Activated CD4-positive, alpha-beta T cell treated with anti-CD3 and anti-CD28 coated beads for 36 hours (primary cell): ENCODE results near the gene PAQR7. TPM values are rescaled to one million over a fixed set of nuclear protein-coding genes. Genes with fewer than 3 reads are reported as not detected.
"Not testable (repeated sequence)": the region's sequence is repeated elsewhere in the genome, so short reads cannot be mapped to it uniquely, and the experiment has no call there.

ENCODE experiments used
- ATAC-seq: fragments of 200-7000 bp; cut with Tn5 transposase; one replicate; pipeline ENCODE4 v1.10.0; 2021; ENCODE audit warnings: mild to moderate bottlenecking, moderate library complexity
- CTCF ChIA-PET: fragments of 350-600 bp; sonication (Branson Sonifier 250); formaldehyde crosslinking; loops from one replicate; lab custom pipeline; 2021; ENCODE audit warnings: antibody characterized with exemption; lab: Charles Lee
- POLR2A ChIA-PET: fragments of 350-600 bp; sonication (Branson Sonifier 250); formaldehyde crosslinking; loops from one replicate; lab custom pipeline; 2021; ENCODE audit warnings: antibody characterized with exemption, inconsistent platforms; lab: Charles Lee
- DNase-seq: peaks from one replicate; pipeline ENCODE4 v3.0.0-alpha.2; 2020
- H3K27ac Mint-ChIP-seq: one replicate; pipeline ENCODE4 v1.8.0; 2021; ENCODE audit warnings: mixed read lengths
- H3K27me3 Mint-ChIP-seq: one replicate; pipeline ENCODE4 v1.8.0; 2021; ENCODE audit warnings: mixed read lengths
- H3K36me3 Mint-ChIP-seq: one replicate; pipeline ENCODE4 v1.8.0; 2021; ENCODE audit warnings: low read depth, mixed read lengths
- H3K4me1 Mint-ChIP-seq: one replicate; pipeline ENCODE4 v1.8.0; 2021; ENCODE audit warnings: mixed read lengths
- H3K4me3 Mint-ChIP-seq: one replicate; pipeline ENCODE4 v1.8.0; 2021; ENCODE audit warnings: mild to moderate bottlenecking, moderate library complexity, mixed read lengths
- H3K9me3 Mint-ChIP-seq: one replicate; pipeline ENCODE4 v1.8.0; 2021; ENCODE audit warnings: low read depth, mixed read lengths
- intact Hi-C, 2 experiments: fragments of 100-400 bp; cut with DNase I in 1 of 2; cut with micrococcal nuclease in 1 of 2; formaldehyde crosslinking; loops; one replicate each; pipeline versions ENCODE4 v1.14.2 to v1.15.1; 2022 to 2024; cut with DNase I, micrococcal nuclease
- total RNA-seq, 2 experiments: library from RNA; stranded (reverse); gene quantifications; one replicate each; pipeline ENCODE4 v1.2.3, GENCODE V29; 2021

PAQR7 gene
- total RNA-seq, 2 experiments from 2014 or later: 3.9 to 4.4 TPM

DNA sequence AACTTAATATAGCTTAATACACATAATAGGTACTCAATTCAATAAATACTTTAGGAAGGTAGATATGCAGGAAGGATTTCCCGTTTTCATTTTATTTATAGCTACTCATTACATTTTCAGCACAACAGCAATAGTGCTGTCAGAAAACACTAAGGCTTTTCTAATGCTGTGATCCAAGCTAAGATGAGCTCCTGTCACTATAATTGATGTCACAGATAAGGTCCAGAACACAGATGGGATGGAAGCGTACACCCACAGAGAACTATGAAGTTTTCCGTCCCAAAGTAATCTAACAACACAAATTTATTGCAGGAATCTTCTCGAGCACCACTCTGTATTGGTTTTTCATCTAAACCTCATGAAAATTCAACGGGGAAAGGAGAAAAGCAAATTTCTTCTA lies 29.8 kb downstream of the PAQR7 start:
- intact Hi-C loops: no loop called here
- ChIA-PET POLR2A (no interaction called here), CTCF (interaction anchor here (0.9 to 2.4 kb wide), 3 partner anchors 14 to 152 kb away, joined by 3 to 7 read pairs (median 5); partner anchors contain the start of gene PAFAH2)

DNA sequence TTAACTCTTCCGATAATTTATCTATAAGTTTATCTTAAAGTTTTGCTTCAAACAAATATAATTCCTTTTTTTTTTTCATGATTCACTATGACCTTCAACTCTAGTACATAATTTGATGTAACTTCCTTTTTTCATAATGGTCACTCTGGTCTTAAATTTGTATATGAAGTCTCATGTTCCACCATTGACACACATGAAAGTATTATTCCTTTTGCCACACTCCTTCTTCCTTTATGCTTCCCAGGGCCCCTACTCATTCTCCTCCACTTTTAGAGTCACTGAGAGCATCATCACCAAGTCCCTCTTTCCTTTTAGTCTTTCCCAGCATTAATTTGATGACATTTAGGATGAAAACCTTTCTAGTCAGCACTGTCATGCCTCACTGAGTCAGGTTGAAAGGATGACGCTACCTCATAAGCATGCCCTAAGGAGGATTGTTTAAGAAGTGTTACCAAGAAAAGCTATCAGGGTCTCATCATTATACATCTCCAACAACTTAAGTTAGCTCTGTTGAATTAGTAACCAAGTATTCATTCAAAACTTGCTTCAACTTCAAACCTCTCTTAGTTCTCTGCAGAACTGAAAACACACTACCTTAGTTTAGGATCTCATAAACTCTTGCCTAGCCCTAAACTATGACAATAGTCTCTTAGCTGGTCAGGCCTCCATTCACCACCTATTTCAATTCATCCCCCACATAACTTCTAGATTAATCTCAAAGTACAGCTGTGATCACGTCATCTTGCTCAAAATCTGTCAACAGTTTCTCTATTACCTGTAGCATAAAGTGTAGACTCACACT lies 30.8 kb downstream of the PAQR7 start:
- no peak overlapping the region for H3K4me3 Mint-ChIP-seq
- H3K9me3 Mint-ChIP-seq: no peaks in the 10 kb centered on the region
- H3K27ac Mint-ChIP-seq: no peak overlapping the region
- peaks cover 4% of the 10 kb centered on the region for H3K36me3 Mint-ChIP-seq
- intact Hi-C loops: no loop called here
- H3K4me1 Mint-ChIP-seq: peaks cover 8% of the 10 kb centered on the region
- ChIA-PET POLR2A (no interaction called here), CTCF (interaction anchor here (0.7 to 2.4 kb wide), 6 partner anchors 13 to 1620 kb away, joined by 3 to 7 read pairs (median 3); partner anchors contain the start of gene PAFAH2)
- DNase-seq (no peak), ATAC-seq (no peak)
- H3K27me3 Mint-ChIP-seq: no peaks in the 10 kb centered on the region

More for the DNA sequence above, 29.8 kb downstream of the PAQR7 start:
- H3K9me3 Mint-ChIP-seq: no peaks in the 10 kb centered on the region
- no peaks in the 10 kb centered on the region for H3K27me3 Mint-ChIP-seq
- H3K27ac Mint-ChIP-seq: no peak overlapping the region
- H3K4me3 Mint-ChIP-seq: no peak overlapping the region
- ATAC-seq (no peak), DNase-seq (no peak)
- no peaks in the 10 kb centered on the region for H3K36me3 Mint-ChIP-seq
- H3K4me1 Mint-ChIP-seq: peaks cover 8% of the 10 kb centered on the region

DNA sequence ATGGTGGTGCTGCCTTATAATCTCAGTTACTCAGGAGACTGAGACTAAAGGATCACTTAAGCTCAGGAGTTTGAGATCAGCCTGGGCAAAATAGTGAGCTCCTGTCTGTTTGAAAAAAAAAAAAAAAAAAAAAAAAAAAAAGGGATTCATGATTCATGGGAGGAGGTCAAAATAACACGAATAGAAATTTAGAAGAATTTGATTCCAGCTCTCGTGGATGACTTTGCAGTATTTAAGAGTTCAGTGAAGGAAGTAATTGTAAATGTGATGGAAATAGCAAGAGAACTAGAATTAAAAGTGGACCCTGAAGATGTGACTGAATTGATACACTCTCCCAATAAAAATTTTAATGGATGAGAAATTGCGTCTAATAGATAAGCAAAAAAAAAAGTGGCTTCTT lies 32.0 kb downstream of the PAQR7 start:
- POLR2A ChIA-PET: interaction anchor here (0.6 kb wide), 1 partner anchor 15 kb away, joined by 7 read pairs; no protein-coding TSS in a partner anchor
- intact Hi-C loops: no loop called here
- H3K4me1 Mint-ChIP-seq: peaks cover 8% of the 10 kb centered on the region
- H3K27me3 Mint-ChIP-seq: no peaks in the 10 kb centered on the region
- DNase-seq (no peak), ATAC-seq (no peak)
- no peak overlapping the region for H3K4me3 Mint-ChIP-seq
- H3K27ac Mint-ChIP-seq: no peak overlapping the region
- H3K9me3 Mint-ChIP-seq: no peaks in the 10 kb centered on the region
- CTCF ChIA-PET: interaction anchor here (0.6 kb wide), 2 partner anchors 263 to 268 kb away, joined by 3 to 5 read pairs; no protein-coding TSS in a partner anchor
- peaks cover 4% of the 10 kb centered on the region for H3K36me3 Mint-ChIP-seq

DNA sequence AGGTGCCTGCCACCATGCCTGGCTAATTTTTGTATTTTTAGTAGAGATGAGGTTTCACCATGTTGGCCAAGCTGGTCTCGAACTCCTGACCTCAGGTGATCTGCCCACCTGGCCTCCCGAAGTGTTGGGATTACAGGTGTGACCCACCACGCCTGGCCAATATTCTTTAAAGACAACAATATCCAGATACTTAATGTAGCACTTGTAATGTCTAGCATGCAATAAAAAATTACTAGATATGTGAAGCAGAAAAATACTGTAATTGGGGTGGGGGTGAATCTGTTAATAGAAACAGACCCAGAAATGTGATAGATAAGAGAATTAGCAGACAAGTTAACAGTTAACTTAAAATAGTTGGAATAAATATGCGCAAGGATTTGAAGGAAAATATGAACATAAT lies 35.7 kb downstream of the PAQR7 start:
- H3K27me3 Mint-ChIP-seq, ATAC-seq, H3K4me3 Mint-ChIP-seq, H3K4me1 Mint-ChIP-seq, intact Hi-C loops, H3K27ac Mint-ChIP-seq, DNase-seq, POLR2A ChIA-PET, H3K9me3 Mint-ChIP-seq: not testable (repeated sequence)
- CTCF ChIA-PET: interaction anchor here (0.8 to 1.6 kb wide), 3 partner anchors 9 to 219 kb away, joined by 3 to 4 read pairs (median 3); no protein-coding TSS in a partner anchor
- H3K36me3 Mint-ChIP-seq: peaks cover 14% of the 10 kb centered on the region

DNA sequence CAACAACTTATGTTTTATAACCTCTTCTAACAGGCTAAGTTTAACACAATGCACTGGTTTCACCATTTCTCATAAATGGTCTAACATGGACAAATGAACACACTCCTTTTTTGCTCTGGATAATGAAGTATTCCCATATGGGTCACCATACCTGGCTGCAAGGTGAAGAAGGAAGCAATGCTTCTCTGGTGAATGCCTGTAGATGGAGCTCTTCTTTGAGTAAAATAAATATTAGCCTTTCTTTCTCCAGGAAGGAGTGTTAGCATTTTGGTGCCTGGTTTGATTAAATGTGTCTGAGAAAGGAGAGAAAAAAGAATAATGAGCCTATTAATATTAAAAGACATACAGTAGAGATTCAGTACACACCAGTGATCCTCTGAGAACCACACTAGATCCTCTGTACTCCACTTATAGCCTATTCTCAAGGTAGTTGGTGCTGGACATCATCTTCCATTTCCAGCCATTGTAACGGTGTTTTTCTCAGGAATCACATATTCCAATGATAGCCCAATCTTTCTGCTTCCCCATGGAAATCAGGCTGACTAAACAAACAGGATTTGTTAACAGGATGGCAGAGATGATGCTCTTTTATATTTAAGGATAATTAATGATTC lies 38.1 kb downstream of the PAQR7 start:
- ChIA-PET CTCF (no interaction called here), POLR2A (no interaction called here)
- Mint-ChIP-seq H3K9me3 (no peaks in the 10 kb centered on the region), H3K4me3 (no peak overlapping the region), H3K27ac (no peak overlapping the region), H3K4me1 (peaks cover 4% of the 10 kb centered on the region), H3K36me3 (peaks cover 25% of the 10 kb centered on the region), H3K27me3 (no peaks in the 10 kb centered on the region)
- intact Hi-C loops: loop anchor here in 1 of 2 experiments (1.0 kb wide), 1 partner anchor 161 kb away; the partner anchor contains the start of gene PAFAH2
- DNase-seq (no peak), ATAC-seq (no peak)

DNA sequence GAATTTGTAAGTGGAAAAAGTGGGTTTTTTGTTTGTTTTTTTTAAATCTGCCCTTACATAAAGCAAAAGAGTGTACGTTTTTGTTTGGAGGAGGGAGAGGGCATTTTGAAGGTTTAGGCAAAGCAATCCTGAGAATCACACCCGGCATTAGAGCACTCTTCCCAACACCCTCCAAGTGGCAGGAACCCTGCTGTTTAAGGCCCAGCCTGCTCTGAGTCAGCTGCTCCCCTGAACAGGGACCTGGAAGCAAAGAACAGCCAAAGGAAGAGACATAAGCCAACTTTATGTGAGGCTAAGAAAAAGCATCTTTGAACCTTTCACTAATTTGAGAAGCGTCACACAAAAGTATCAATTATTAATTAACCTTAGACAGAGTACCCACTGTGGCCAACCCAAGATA lies 38.8 kb downstream of the PAQR7 start:
- intact Hi-C loops: loop anchor here in 1 of 2 experiments (1.0 kb wide), 1 partner anchor 162 kb away; the partner anchor contains the start of gene PAFAH2
- H3K9me3 Mint-ChIP-seq: no peaks in the 10 kb centered on the region
- ChIA-PET CTCF (no interaction called here), POLR2A (no interaction called here)
- no peaks in the 10 kb centered on the region for H3K27me3 Mint-ChIP-seq
- DNase-seq (no peak), ATAC-seq (no peak)
- peaks cover 6% of the 10 kb centered on the region for H3K4me1 Mint-ChIP-seq
- no peak overlapping the region for H3K27ac Mint-ChIP-seq
- no peak overlapping the region for H3K4me3 Mint-ChIP-seq
- H3K36me3 Mint-ChIP-seq: peaks cover 29% of the 10 kb centered on the region

DNA sequence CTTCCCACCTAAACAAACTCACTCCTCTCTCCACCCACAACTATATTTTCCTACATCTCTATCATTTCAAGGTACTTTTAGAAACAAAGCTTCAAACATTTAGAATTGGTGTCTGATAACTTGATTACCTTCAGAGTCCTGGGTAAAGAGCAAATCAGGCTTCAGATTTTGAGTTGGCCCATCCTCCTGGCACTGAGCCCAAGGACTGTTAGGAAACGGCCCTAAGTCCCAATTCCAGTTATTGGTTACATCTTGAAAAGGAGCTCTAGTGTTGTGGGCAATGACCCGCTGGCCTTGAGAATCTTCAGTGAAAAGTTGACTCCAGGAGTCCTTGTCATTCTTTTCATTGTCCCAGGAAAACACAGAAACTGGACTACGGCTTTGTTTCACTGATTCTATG lies 40.6 kb downstream of the PAQR7 start:
- H3K9me3 Mint-ChIP-seq: no peaks in the 10 kb centered on the region
- intact Hi-C loops: no loop called here
- H3K4me3 Mint-ChIP-seq: no peak overlapping the region
- H3K36me3 Mint-ChIP-seq: peaks cover 35% of the 10 kb centered on the region
- CTCF ChIA-PET: interaction anchor here (0.5 kb wide), 1 partner anchor 12 kb away, joined by 3 read pairs; no protein-coding TSS in a partner anchor
- H3K4me1 Mint-ChIP-seq: peaks cover 6% of the 10 kb centered on the region
- DNase-seq: no peak
- H3K27ac Mint-ChIP-seq: no peak overlapping the region
- no peaks in the 10 kb centered on the region for H3K27me3 Mint-ChIP-seq
- ATAC-seq: no peak
- POLR2A ChIA-PET: no interaction called here

DNA sequence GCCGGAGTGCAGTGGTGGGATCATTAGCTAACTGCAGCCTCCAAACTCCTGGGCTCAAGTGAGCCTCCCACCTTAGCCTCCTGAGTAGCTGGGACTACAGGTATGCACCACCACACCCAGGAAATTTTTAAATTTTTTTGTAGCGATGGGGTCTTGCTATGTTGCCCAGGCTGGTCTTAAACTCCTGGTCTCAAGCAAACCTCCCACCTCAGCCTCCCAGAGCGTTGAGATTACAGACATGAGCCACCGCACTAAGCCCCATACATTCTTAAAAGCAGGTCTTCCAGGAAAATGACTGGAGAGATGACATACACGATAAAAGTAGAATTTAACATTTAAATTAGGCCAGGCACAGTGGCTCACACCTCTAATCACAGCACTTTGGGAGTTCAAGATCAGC lies 42.4 kb downstream of the PAQR7 start:
- Mint-ChIP-seq H3K9me3 (no peaks in the 10 kb centered on the region), H3K36me3 (peaks cover 44% of the 10 kb centered on the region), H3K27ac (no peak overlapping the region), H3K27me3 (no peaks in the 10 kb centered on the region), H3K4me1 (peaks cover 6% of the 10 kb centered on the region), H3K4me3 (no peak overlapping the region)
- intact Hi-C loops: no loop called here
- ChIA-PET POLR2A (interaction anchor here (0.7 kb wide), 1 partner anchor 463 kb away, joined by 3 read pairs; no protein-coding TSS in a partner anchor), CTCF (interaction anchor here (0.7 kb wide), 1 partner anchor 73 kb away, joined by 3 read pairs; no protein-coding TSS in a partner anchor)
- ATAC-seq (no peak), DNase-seq (no peak)

DNA sequence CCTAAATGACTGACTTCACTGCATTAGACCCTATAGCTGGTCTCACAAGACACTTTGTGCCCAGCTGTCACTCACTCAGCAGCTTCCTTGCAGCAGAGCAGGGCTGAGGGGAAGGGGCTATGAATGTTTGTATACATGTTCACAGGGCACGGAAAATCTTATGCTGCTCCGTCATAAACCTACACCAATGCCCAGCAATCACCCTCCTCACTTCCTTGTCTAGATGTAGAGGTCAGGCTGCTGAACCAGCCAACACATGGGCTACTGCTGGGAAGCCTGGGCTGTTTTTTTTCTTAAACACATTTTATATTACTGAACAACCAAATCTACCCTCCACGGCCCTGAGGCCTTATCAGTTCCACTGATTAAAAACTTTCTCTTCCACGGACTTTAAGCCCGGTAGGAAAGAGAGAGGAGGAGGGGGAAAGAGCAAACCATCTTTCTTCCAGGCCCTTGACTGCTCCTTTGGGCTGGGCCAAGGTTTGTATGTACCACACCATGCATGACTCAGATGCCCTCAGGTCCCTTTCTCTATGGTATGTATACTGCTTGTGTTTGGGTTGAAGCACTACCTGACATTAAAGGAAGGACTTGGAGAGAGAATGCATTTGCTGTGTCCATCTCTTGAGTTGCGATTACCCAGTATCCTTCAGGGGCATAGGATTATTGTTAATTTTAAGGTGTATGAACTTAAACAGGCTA lies 43.0 kb downstream of the PAQR7 start:
- H3K27me3 Mint-ChIP-seq: no peaks in the 10 kb centered on the region
- no peaks in the 10 kb centered on the region for H3K9me3 Mint-ChIP-seq
- no peak overlapping the region for H3K4me3 Mint-ChIP-seq
- CTCF ChIA-PET: interaction anchor here (0.7 to 1.2 kb wide), 5 partner anchors 13 to 197 kb away, joined by 3 to 4 read pairs (median 3); partner anchors contain the start of gene PAFAH2
- peaks cover 6% of the 10 kb centered on the region for H3K4me1 Mint-ChIP-seq
- no peak for DNase-seq
- intact Hi-C loops: no loop called here
- H3K27ac Mint-ChIP-seq: peak overlapping the region; percentile 33
- POLR2A ChIA-PET: interaction anchor here (0.7 kb wide), 1 partner anchor 256 kb away, joined by 4 read pairs; no protein-coding TSS in a partner anchor
- peaks cover 48% of the 10 kb centered on the region for H3K36me3 Mint-ChIP-seq
- ATAC-seq: peak; percentile 47

DNA sequence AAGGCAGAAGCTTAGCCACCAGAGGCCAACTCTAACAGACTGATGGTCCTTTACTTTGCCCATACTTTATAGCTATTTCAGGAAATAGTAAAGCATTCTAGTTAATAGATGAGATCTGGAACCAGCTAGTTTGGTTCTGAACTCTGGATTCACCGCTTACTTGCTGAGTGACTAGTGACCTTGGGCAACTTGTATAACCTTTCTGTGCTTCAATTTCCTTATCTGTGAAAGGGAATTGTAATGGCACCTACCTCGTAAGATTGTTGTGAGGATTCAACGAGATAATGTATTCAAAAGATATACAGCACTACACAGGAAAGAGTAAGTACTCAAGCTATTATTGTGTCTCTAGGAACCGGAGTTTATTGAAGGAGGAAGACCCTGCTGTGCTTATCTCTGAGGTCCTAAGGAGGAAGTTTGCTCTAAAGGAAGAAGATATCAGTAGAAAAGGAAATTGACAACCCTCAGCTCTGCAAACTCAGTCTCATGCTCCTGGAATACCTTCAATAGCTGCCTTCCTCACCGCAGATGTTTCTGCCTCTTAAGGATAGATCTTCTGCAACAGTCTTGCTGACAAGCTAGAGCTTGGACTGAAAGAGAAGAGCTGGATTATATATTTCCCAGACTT lies 43.8 kb downstream of the PAQR7 start:
- intact Hi-C loops: no loop called here
- POLR2A ChIA-PET: interaction anchor here (0.7 kb wide), 1 partner anchor 255 kb away, joined by 4 read pairs; no protein-coding TSS in a partner anchor
- Mint-ChIP-seq H3K4me1 (peaks cover 6% of the 10 kb centered on the region), H3K27me3 (no peaks in the 10 kb centered on the region), H3K9me3 (no peaks in the 10 kb centered on the region), H3K36me3 (peaks cover 47% of the 10 kb centered on the region), H3K27ac (peak overlapping the region; percentile 33), H3K4me3 (no peak overlapping the region)
- ATAC-seq (no peak), DNase-seq (no peak)
- CTCF ChIA-PET: interaction anchor here (0.6 to 1.5 kb wide), 8 partner anchors 14 to 230 kb away, joined by 3 to 5 read pairs (median 3); partner anchors contain the start of gene PAFAH2
